Choroid plexus epithelial cell (primary cell): Measurements from ENCODE around the gene NDUFS7.

Experiments
- DNase-seq: peaks from one replicate; pipeline ENCODE4 v3.0.0-alpha.2; 2010; ENCODE audit warnings: low read depth
- H3K4me3 ChIP-seq: 2 replicates; pipeline ENCODE4 v1.5.1; 2011; ENCODE audit warnings: low read depth, mild to moderate bottlenecking, control low read depth, low read length, moderate library complexity
- TF ChIP-seq, protein P1 (sequence below): conservative IDR thresholded peaks from 2 replicates; pipeline ENCODE4 v1.5.1; 2011; ENCODE audit warnings: low read depth, mild to moderate bottlenecking, control low read depth, inconsistent platforms, low read length, moderate library complexity

NDUFS7 gene

DNA sequence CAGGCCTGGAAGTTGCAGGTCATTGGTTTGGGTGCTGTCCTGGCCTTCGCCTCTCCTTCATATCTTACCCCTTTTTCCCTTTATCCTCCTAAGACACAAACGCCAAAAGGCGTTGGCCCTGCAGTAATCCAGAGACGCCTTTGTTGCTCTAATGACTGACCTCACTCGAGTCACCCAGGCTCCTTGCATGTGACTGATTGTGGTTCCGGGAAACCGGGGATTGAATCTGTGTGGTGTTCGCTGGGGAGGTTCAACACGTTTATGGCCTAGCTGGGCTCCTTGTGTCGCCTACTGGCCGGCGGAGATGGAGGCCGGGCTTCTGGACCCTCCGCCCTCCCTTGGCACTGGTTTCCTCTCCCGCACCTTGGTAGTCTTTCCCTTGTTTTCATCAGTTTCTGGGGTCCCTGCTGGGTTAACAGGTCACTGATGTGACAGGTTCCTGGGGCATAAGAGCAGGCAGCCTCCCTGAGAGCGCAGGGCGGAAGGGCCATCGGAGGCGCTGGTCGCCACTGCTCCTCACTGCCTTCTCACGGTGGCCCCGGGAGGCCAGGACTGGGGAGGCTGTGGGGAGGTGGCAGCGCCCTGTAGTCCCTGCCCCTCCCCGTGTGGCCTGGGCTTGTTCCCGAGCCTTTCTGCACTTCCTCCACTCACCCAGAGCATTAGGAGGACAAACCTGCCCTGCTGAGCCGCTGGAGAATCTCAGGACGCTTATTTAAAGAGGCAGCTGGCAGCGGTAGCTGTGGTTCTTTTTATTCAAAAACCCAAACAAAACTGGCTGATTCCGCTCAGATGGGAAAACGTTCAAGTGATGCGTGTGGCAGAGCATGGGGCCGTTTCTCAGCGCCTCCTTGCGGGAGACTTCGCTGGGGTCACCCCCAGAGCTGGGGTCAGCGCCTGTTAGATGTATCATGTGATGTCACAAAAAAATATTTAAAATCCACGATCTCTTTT is 18.1 kb upstream of the NDUFS7 start:
- DNase-seq = no peak
- TF ChIP-seq, protein P1, sequence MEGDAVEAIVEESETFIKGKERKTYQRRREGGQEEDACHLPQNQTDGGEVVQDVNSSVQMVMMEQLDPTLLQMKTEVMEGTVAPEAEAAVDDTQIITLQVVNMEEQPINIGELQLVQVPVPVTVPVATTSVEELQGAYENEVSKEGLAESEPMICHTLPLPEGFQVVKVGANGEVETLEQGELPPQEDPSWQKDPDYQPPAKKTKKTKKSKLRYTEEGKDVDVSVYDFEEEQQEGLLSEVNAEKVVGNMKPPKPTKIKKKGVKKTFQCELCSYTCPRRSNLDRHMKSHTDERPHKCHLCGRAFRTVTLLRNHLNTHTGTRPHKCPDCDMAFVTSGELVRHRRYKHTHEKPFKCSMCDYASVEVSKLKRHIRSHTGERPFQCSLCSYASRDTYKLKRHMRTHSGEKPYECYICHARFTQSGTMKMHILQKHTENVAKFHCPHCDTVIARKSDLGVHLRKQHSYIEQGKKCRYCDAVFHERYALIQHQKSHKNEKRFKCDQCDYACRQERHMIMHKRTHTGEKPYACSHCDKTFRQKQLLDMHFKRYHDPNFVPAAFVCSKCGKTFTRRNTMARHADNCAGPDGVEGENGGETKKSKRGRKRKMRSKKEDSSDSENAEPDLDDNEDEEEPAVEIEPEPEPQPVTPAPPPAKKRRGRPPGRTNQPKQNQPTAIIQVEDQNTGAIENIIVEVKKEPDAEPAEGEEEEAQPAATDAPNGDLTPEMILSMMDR = no peak
- H3K4me3 ChIP-seq = no peak overlapping the region

DNA sequence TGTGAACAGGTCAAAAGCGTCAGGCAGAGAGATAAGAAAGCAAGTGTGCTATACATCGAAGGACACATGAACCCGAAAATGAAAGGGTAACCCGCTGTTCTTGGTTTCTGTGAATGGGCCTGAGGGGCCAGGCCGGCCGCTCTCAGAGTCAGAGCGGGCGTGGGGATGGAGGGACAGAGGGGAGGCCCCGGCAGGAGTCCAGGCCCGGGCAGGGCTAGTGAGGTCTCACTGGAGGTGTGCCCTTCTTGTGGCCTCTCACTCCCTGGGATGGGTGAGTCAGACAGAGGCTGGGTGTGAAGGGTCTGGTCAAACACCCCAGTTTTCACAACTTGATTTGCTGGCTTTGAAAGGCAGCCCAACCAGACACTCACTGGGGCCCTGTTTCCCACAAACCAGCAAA is 17.4 kb upstream of the NDUFS7 start:
- TF ChIP-seq, protein P1 = no peak
- no peak overlapping the region for H3K4me3 ChIP-seq
- DNase-seq = no peak

DNA sequence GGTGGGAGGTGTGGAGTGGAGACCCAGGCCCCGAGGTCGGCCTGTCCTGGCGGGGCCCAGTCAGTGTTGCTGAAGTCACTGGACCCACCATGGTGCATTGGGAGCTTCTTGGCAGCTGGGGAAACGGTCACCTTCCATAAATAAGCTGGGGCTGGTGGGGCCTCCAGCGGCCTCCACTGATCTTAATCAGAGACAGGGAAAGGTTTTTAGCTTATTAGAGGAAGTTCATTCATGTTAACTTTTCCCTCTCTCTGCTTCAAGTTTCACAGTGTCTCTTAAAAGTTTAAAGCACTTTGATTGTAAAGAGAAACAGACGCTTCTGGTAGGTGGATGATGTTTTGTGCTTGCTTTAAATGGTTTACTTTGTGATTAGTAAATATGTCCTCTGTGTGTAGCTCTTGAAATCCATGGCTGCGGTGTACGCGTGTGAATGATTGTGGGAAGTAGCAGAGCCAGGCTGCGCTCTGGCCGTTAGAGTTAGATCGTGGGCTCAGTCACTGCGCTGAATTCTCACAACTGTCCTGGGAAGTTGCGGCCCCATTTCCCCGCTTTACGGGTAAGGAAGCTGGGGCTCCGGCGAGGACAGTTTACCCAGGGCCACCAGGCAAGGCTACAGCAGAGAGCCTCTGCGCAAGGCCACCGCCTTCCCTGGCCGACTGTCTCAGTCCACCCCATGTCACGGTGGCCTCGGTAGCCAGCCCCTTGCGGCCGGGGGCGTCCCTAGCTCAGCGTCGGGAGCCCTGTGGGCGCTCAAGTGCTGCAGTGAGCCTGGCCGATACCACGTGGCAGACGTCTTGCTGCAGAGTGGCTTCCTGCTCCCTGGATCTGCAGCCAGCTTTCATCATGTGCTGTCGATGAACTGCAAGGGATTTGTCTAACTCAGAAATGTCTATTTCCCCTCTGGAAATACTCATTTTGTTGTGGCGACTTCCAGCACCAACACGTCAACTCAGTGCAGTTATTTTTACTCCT is 16.5 kb upstream of the NDUFS7 start:
- H3K4me3 ChIP-seq = no peak overlapping the region
- TF ChIP-seq, protein P1 = no peak
- no peak for DNase-seq

DNA sequence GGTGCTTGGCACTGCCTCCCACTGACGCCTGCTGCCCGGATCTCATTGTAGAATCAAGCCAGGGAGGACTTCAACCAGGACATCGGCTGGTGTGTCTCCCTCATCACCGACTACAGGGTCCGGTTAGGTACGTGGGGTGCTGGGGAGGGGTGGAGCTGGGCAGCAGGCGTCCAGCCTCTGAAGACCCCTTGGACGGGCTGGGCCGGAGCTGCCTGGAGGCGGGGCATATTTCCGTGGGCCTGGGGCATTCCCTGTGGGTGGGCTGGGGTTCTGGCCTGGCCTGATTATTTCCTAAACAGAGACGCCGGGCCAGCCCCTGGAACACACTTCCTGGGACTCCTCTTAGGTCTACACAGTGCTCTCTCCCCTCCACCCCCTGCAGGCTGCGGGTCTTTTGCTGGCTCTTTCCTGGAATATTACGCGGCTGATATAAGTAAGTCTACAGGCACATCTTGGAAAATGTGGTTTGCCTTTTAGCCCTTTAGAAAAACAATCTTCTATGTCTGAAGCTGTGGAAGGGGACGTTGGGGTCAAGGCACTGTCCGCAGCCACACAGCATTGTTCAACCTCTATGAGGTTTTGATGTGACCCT is 14.4 kb upstream of the NDUFS7 start:
- TF ChIP-seq, protein P1 = no peak
- no peak for DNase-seq
- H3K4me3 ChIP-seq = no peak overlapping the region

DNA sequence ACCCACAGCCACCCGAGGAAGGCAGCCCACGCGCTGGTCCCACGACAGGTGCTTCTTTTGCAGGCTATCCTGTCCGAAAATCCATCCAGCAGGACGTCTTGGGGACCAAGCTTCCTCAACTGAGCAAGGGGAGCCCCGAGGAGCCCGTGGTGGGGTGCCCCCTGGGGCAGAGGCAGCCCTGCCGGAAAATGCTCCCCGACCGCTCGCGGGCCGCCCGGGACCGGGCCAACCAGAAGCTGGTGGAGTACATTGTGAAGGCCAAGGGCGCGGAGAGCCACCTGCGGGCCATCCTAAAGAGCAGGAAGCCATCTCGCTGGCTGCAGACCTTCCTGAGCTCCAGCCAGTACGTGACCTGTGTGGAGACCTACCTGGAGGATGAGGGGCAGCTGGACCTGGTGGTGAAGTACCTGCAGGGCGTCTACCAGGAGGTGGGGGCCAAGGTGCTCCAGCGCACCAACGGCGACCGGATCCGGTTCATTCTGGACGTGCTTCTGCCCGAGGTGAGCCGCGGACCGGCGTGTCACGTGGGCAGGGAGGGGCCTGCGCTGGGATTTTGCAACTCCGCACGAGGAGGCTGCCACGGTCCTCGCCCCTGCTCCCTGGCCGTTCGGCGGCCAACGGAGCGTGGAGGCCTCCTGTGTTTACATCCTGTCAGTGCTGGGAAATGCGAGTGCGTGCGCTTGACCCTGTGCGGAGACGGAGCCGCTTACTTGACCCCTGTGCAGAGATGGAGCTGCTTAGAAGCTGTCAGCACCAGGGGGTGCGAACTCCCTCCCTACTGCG is 12.9 kb upstream of the NDUFS7 start:
- no peak for DNase-seq
- H3K4me3 ChIP-seq = no peak overlapping the region
- TF ChIP-seq, protein P1 = no peak

DNA sequence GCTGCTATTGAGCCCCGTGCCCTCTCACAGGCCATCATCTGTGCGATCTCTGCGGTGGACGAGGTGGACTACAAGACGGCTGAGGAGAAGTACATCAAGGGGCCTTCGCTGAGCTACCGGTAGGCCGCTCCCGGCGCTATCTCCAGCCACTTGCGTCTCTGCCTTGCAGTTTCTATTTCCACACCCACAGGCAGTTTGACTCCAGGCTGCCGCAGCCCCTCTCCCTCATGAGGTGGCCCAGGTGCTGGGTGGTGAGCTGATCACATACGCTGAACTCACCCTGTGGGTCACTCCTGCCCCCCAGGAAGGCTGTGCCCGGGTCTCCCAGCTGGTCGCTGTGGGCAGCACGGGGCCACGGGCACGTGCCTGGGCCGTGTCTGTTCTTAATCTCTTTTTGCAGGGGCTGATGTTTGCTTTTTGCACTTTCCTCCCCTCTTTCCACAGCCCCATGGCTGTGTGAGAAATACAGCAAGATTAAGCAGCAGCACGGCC is 10.6 kb upstream of the NDUFS7 start:
- TF ChIP-seq, protein P1 = no peak
- H3K4me3 ChIP-seq = no peak overlapping the region
- DNase-seq = no peak
